ENCODE results near the gene SFSWAP.

DNA sequence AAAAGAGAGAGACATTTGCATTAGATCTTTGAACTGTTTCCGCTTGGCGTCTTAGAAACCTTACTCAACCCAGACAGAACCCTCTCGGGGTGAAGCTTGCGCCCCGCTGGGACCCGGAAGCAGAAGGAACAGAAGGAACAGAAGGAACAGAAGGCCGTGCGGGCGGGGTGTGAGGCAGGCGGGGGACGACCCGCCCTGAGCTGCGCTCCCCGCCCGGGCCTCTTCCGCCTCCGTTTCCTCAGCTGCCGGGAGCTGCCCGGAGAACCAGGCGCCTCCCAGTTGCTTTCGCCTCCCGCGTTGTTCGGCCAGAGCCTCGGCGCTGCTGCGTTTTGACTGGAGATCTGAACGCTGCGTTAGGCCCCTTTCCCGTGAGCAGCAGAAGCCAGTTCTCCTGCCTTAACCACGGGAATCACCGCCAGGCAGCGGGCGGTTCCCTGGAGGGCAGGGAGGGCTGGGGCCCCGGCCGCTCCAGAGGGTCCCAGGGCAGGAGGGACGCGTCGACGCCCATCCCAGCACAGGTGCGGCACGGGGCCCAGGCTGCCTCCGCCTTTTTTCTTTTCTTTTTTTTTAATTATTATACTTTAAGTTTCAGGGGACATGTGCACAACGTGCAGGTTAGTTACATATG, 98.0 kb downstream of the SFSWAP start:
- TF ChIP-seq, protein P1, sequence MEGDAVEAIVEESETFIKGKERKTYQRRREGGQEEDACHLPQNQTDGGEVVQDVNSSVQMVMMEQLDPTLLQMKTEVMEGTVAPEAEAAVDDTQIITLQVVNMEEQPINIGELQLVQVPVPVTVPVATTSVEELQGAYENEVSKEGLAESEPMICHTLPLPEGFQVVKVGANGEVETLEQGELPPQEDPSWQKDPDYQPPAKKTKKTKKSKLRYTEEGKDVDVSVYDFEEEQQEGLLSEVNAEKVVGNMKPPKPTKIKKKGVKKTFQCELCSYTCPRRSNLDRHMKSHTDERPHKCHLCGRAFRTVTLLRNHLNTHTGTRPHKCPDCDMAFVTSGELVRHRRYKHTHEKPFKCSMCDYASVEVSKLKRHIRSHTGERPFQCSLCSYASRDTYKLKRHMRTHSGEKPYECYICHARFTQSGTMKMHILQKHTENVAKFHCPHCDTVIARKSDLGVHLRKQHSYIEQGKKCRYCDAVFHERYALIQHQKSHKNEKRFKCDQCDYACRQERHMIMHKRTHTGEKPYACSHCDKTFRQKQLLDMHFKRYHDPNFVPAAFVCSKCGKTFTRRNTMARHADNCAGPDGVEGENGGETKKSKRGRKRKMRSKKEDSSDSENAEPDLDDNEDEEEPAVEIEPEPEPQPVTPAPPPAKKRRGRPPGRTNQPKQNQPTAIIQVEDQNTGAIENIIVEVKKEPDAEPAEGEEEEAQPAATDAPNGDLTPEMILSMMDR (IDR thresholded peaks at IDR 0.05; ENCODE audit: poor library complexity), result no peak
- no peak for TF ChIP-seq EZH2phosphoT487 (IDR thresholded peaks at IDR 0.05; ENCODE audit: low read depth, severe bottlenecking, unreplicated experiment)

Data from hepatocyte (in vitro differentiated cells).